Middle frontal gyrus (tissue), 1 donor: ENCODE measurements around the gene NUCB1.

ENCODE experiments used
- DNase-seq: peaks from one replicate; pipeline ENCODE4 v3.0.0-alpha.2; 2015; ENCODE audit warnings: low spot score; ENCODE audit errors: extremely low spot score

The NUCB1 gene

GRCh38 chr19:48962029-48962848 is 62.1 kb downstream of the NUCB1 start:
- DNase-seq: no peak

- DNase-seq: no peak
These were observed 62.7 kb downstream of the NUCB1 start for GRCh38 chr19:48962849-48963165.

- no peak for DNase-seq
These were observed 63.5 kb downstream of the NUCB1 start for GRCh38 chr19:48963371-48964204.

- no peak for DNase-seq
These were observed 64.3 kb downstream of the NUCB1 start for GRCh38 chr19:48964205-48965039.

- peak; percentile 95 for DNase-seq
These were observed 65.1 kb downstream of the NUCB1 start, which contains the start of gene FTL for GRCh38 chr19:48965040-48965805. Gene FTL, plus strand, starts transcription at chr19:48965309. Its CDS starts 199 bp downstream, at chr19:48965508.

GRCh38 chr19:48965806-48966540 is 65.9 kb downstream of the NUCB1 start:
- peak; percentile 78 for DNase-seq

GRCh38 chr19:48966541-48967345 is 66.6 kb downstream of the NUCB1 start:
- no peak for DNase-seq

- no peak for DNase-seq
These were observed 67.5 kb downstream of the NUCB1 start for GRCh38 chr19:48967346-48968178.

GRCh38 chr19:48968179-48968661 is 68.1 kb downstream of the NUCB1 start:
- DNase-seq: no peak

- no peak for DNase-seq
These were observed 68.7 kb downstream of the NUCB1 start for GRCh38 chr19:48968813-48969218.

- DNase-seq: no peak
These were observed 69.4 kb downstream of the NUCB1 start for GRCh38 chr19:48969276-48970138.

GRCh38 chr19:48970139-48970766 is 70.1 kb downstream of the NUCB1 start:
- DNase-seq: no peak

- peak; percentile 61 for DNase-seq
These were observed 70.8 kb downstream of the NUCB1 start for GRCh38 chr19:48970923-48971395.
